Heart left ventricle (tissue), 13 donors: ENCODE data around the gene LSS.

Source experiments
- POLR2A ChIP-seq, 2 donors: fragments of 450-650 bp; IDR thresholded peaks; one replicate each; pipeline ENCODE4 v1.6.1; 2017; ENCODE audit warnings: antibody characterized with exemption in 2 of 2, mild to moderate bottlenecking in 2 of 2, moderate library complexity in 2 of 2
- TF ChIP-seq, protein P1 (sequence below), 12 donors: fragments of 200-600 bp; sonication (generic) in 4 of 12; IDR thresholded peaks; one replicate each; pipeline versions ENCODE4 v1.5.0 to v1.8.0; 2018 to 2022; ENCODE audit warnings: antibody characterized with exemption in 12 of 12, mild to moderate bottlenecking in 5 of 12
- donor health status: ischemic (EF 13 %, LVEDD 7.1; RV severe dilation, severe dysfunction).
- donor health status: DM: no; HTN: yes; CAD: no.
- donor health status: DM: no; HTN: no; CAD: no.
- donor health status: ischemic (EF 25% LVEDD 6.9; RV normal size, moderate dysfunction).
- donor health status: ischemic (EF 25% LVEDD 5.7; RV mildly dilated, moderate dysfunction).
- donor health status: ischemic (EF 35%, LVEDD 5.7; RV mildly dilated, moderate dysfunction).
- donor health status: nonischemic (EF 11% LVEDD 7.7; RV severe dilation, severe dysfunction).
- donor health status: DM: yes; HTN: yes; CAD: no.
- donor health status: PGD.
- donor health status: ischemic (EF 29% LVEDD 5.4; RV normal size, mild dysfunction).
- donor health status: nonischemic (EF 23%, LVEDD 6.1; RV moderate dilation, normal function).

DNA sequence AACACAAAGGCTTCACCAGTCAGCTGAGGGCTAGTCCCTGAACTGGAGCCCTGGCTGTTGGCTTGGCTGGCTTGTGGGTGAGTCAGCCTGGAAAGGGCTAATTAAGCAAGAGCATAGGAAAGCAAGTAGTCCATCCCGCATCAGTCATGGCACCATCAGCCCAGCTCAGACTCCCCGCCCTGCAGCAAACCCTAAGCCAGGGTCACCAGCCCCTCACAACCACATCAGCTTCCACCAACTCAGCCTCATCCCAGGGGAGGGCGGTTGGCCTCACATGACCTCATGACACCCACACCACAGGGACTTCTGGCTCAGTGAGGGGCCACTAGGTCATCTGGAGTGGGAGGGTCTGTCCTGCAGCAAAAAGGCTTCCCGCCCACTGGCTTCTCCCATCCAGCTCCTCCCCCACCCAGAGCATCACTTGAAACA lies 37.3 kb downstream of the LSS start:
- TF ChIP-seq, protein P1, sequence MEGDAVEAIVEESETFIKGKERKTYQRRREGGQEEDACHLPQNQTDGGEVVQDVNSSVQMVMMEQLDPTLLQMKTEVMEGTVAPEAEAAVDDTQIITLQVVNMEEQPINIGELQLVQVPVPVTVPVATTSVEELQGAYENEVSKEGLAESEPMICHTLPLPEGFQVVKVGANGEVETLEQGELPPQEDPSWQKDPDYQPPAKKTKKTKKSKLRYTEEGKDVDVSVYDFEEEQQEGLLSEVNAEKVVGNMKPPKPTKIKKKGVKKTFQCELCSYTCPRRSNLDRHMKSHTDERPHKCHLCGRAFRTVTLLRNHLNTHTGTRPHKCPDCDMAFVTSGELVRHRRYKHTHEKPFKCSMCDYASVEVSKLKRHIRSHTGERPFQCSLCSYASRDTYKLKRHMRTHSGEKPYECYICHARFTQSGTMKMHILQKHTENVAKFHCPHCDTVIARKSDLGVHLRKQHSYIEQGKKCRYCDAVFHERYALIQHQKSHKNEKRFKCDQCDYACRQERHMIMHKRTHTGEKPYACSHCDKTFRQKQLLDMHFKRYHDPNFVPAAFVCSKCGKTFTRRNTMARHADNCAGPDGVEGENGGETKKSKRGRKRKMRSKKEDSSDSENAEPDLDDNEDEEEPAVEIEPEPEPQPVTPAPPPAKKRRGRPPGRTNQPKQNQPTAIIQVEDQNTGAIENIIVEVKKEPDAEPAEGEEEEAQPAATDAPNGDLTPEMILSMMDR (IDR thresholded peaks at IDR 0.05) = no peak
- TF ChIP-seq POLR2A (IDR thresholded peaks at IDR 0.05) = no peak
